Measurements from ENCODE around the gene NDE1. TPM values are rescaled to one million over a fixed set of nuclear protein-coding genes. Genes with fewer than 3 reads are reported as not detected.

NDE1 gene
- total and polyA plus RNA-seq, 2 experiments from 2014 or later: 10.3 to 11.8 TPM

DNA sequence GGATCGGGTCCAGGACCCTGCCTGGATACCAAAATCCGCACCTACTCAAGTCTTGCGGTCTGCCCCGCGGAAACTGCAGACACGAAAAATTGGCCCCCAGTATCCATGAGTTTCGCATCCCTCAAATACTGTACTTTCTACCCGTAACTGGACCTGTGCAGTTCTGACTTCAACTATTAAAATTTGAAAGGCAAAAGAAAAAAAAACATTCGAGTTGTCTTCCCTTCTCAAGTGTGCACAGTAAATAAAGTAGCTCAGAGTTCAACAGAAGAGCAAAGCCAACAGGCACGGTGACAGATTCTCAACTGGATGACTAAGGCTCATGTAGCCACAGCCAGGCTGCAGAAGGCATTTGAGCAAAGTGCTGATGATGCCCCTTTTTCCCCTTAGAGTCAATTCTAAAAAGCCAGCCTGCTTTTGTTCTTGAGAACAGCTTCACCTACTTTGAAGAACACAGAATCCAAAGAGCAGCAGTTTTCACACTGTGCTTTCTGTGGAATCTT lies 39.6 kb upstream of the NDE1 start:
- Histone ChIP-seq H3K79me2 (no peaks in the 10 kb centered on the region), H3K4me2 (no peak overlapping the region), H3K4me3 (no peak overlapping the region), H3K27me3 (no peaks in the 10 kb centered on the region), H3K27ac (no peak overlapping the region), H3K9me2 (replicated peaks; ENCODE audit: insufficient read depth) (no peaks in the 10 kb centered on the region), H3K4me1 (ENCODE audit: insufficient read depth) (no peaks in the 10 kb centered on the region), H3K36me3 (replicated peaks; ENCODE audit: insufficient read depth, low read depth) (peaks cover 4% of the 10 kb centered on the region), H3K9me3 (ENCODE audit: low read depth) (no peaks in the 10 kb centered on the region), H2AFZ (no peak overlapping the region), H4K20me1 (ENCODE audit: insufficient read depth, poor library complexity, severe bottlenecking) (no peaks in the 10 kb centered on the region)
- TF ChIP-seq EZH2phosphoT487 (IDR thresholded peaks at IDR 0.05; ENCODE audit: low read depth, severe bottlenecking, unreplicated experiment) (no peak), EZH2 (IDR thresholded peaks at IDR 0.05; ENCODE audit: borderline replicate concordance) (no peak)
- TF ChIP-seq, protein P1, sequence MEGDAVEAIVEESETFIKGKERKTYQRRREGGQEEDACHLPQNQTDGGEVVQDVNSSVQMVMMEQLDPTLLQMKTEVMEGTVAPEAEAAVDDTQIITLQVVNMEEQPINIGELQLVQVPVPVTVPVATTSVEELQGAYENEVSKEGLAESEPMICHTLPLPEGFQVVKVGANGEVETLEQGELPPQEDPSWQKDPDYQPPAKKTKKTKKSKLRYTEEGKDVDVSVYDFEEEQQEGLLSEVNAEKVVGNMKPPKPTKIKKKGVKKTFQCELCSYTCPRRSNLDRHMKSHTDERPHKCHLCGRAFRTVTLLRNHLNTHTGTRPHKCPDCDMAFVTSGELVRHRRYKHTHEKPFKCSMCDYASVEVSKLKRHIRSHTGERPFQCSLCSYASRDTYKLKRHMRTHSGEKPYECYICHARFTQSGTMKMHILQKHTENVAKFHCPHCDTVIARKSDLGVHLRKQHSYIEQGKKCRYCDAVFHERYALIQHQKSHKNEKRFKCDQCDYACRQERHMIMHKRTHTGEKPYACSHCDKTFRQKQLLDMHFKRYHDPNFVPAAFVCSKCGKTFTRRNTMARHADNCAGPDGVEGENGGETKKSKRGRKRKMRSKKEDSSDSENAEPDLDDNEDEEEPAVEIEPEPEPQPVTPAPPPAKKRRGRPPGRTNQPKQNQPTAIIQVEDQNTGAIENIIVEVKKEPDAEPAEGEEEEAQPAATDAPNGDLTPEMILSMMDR (IDR thresholded peaks at IDR 0.05; ENCODE audit: poor library complexity): no peak
- DNase-seq (ENCODE audit: low spot score): no peak
- 97% methylated on average over 10 of the region's 10 CpGs for WGBS (ENCODE audit: low lambda C conversion rate, missing lambda C conversion rate)

DNA sequence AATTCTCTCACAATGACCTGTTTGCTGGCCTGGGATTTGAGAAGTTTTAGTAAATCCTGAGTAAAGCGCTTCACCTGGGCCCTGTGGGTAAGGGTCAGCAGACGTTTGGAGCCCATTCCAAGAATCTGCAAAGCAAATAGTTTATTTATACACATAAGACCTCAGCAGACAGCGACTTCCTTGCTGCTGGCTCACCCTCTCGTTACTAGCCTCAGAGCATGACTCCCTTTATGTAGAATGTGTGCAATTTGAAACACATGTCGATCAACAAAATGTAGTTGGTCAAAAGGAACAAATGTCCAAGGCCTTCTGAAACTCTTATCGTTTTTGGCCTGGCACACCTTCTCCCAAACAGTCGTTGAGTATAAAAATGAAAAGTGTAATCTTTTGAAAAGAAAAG lies 38.4 kb upstream of the NDE1 start:
- peaks cover 4% of the 10 kb centered on the region for H3K36me3 ChIP-seq (replicated peaks; ENCODE audit: insufficient read depth, low read depth)
- TF ChIP-seq EZH2 (IDR thresholded peaks at IDR 0.05; ENCODE audit: borderline replicate concordance): no peak
- TF ChIP-seq, protein P1 (IDR thresholded peaks at IDR 0.05; ENCODE audit: poor library complexity): no peak
- H3K4me1 ChIP-seq (ENCODE audit: insufficient read depth): no peaks in the 10 kb centered on the region
- DNase-seq (ENCODE audit: low spot score): no peak
- no peak overlapping the region for H3K4me3 ChIP-seq
- no peaks in the 10 kb centered on the region for H3K9me2 ChIP-seq (replicated peaks; ENCODE audit: insufficient read depth)
- WGBS (ENCODE audit: low lambda C conversion rate, missing lambda C conversion rate): 95% methylated on average over 7 of the region's 7 CpGs
- no peaks in the 10 kb centered on the region for H3K79me2 ChIP-seq
- H3K27ac ChIP-seq: no peak overlapping the region
- H3K27me3 ChIP-seq: no peaks in the 10 kb centered on the region
- no peaks in the 10 kb centered on the region for H3K9me3 ChIP-seq (ENCODE audit: low read depth)
- no peak overlapping the region for H3K4me2 ChIP-seq
- H2AFZ ChIP-seq: no peak overlapping the region
- H4K20me1 ChIP-seq (ENCODE audit: insufficient read depth, poor library complexity, severe bottlenecking): no peaks in the 10 kb centered on the region

DNA sequence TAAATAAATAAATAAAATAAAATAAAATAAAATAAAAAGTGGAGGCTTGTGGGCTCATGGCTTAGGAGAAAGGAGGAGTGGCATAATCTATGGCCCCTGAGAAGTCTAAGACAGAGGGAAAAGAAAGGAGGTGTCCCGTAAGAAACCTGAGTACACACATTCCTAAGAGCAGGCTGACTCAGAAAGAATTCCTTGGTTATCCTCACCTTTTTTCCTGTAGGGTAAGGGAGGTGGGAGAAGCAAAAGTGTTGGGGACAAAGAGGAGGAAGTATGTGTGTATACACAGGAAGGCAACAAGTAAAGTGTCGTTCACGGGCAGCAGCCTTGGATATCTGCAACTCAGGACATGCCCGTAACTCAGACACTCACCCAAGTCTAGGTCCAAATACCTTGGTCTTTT lies 36.4 kb upstream of the NDE1 start:
- Histone ChIP-seq H3K27me3 (no peaks in the 10 kb centered on the region), H3K4me2 (no peak overlapping the region), H3K27ac (no peak overlapping the region), H3K4me1 (ENCODE audit: insufficient read depth) (no peaks in the 10 kb centered on the region), H3K79me2 (no peaks in the 10 kb centered on the region), H4K20me1 (ENCODE audit: insufficient read depth, poor library complexity, severe bottlenecking) (no peaks in the 10 kb centered on the region), H3K9me3 (ENCODE audit: low read depth) (no peaks in the 10 kb centered on the region), H3K9me2 (replicated peaks; ENCODE audit: insufficient read depth) (no peaks in the 10 kb centered on the region), H3K4me3 (no peak overlapping the region), H3K36me3 (replicated peaks; ENCODE audit: insufficient read depth, low read depth) (peaks cover 4% of the 10 kb centered on the region), H2AFZ (no peak overlapping the region)
- DNase-seq (ENCODE audit: low spot score): no peak
- 95% methylated on average over 4 of the region's 4 CpGs for WGBS (ENCODE audit: low lambda C conversion rate, missing lambda C conversion rate)
- no peak for TF ChIP-seq EZH2phosphoT487 (IDR thresholded peaks at IDR 0.05; ENCODE audit: low read depth, severe bottlenecking, unreplicated experiment)
- TF ChIP-seq EZH2 (IDR thresholded peaks at IDR 0.05; ENCODE audit: borderline replicate concordance): no peak
- TF ChIP-seq, protein P1 (IDR thresholded peaks at IDR 0.05; ENCODE audit: poor library complexity): no peak

DNA sequence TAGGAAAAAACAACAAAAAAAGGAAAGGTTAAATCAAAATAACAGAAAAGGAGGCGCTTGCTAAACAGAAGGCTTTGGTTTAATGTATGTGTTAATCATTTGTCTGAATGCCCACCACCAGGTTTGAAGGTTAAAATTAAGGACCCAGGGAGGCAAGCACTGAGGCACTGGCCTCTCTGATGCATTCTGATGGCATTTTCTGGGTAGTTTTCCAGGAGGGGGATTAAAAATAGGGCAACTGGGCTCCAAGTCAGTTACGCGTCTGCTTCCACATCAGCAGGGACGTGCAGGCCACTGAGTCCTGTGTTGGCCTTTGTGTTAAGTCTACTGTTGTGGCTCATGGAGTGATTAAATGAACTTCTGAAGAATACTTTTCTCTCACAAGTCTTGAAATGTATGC lies 34.0 kb upstream of the NDE1 start:
- Histone ChIP-seq H3K79me2 (no peaks in the 10 kb centered on the region), H2AFZ (no peak overlapping the region)
- WGBS (ENCODE audit: low lambda C conversion rate, missing lambda C conversion rate): 95% methylated on average over 4 of the region's 4 CpGs

More for the DNA sequence above, 34.0 kb upstream of the NDE1 start:
- Histone ChIP-seq H4K20me1 (ENCODE audit: insufficient read depth, poor library complexity, severe bottlenecking) (no peaks in the 10 kb centered on the region), H3K4me1 (ENCODE audit: insufficient read depth) (no peaks in the 10 kb centered on the region), H3K27me3 (no peaks in the 10 kb centered on the region), H3K4me3 (no peak overlapping the region), H3K9me3 (ENCODE audit: low read depth) (no peaks in the 10 kb centered on the region), H3K4me2 (no peak overlapping the region), H3K9me2 (replicated peaks; ENCODE audit: insufficient read depth) (no peaks in the 10 kb centered on the region), H3K27ac (no peak overlapping the region), H3K36me3 (replicated peaks; ENCODE audit: insufficient read depth, low read depth) (peaks cover 4% of the 10 kb centered on the region)
- no peak for DNase-seq (ENCODE audit: low spot score)
- no peak for TF ChIP-seq EZH2phosphoT487 (IDR thresholded peaks at IDR 0.05; ENCODE audit: low read depth, severe bottlenecking, unreplicated experiment)
- no peak for TF ChIP-seq EZH2 (IDR thresholded peaks at IDR 0.05; ENCODE audit: borderline replicate concordance)
- TF ChIP-seq, protein P1 (IDR thresholded peaks at IDR 0.05; ENCODE audit: poor library complexity): no peak

Measured in hepatocyte (in vitro differentiated cells).